GM19455 (cell line): ENCODE measurements around the gene STK39.

ENCODE experiments used
- ATAC-seq: cut with Tn5 transposase; IDR thresholded peaks from one replicate; pipeline ENCODE4 v1.9.1; 2021; ENCODE audit not compliant: unreplicated experiment

STK39 gene

GRCh38 chr2:168185583-168186274, 61.7 kb downstream of the STK39 start:
- ATAC-seq = no peak

GRCh38 chr2:168184681-168185513, 62.5 kb downstream of the STK39 start:
- no peak for ATAC-seq

DNA sequence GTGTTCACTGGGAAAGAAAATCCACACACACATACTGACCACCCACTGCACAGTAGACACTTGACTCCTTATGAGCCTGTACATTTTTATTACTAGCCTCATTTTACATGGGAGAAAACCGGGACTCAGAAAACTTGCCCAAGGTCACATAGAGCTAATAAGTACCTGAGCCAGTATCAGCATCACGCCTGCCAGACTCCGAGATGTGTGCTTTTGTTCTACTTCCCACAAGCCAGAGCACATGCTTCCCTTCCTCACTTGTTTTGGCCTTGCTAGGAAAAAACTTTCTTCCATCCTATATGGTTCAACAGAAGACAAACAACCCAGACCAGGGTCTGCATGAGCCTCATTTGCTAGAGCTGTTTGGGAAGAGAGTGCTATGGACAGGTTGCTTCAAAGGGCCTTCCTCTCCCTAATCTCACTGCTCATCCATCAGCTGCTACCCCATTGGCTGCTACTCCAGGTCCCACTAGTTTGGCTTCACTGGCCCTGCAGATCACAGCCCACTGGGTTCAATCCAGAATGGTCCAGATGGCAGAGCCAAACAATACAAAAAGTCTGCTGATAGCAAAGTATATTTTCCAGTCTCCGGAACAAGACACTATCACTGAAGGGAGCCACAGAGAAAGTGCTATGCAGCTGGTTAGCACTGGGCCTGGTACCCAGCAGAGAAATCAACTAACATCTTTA, 63.9 kb downstream of the STK39 start:
- ATAC-seq = no peak

DNA sequence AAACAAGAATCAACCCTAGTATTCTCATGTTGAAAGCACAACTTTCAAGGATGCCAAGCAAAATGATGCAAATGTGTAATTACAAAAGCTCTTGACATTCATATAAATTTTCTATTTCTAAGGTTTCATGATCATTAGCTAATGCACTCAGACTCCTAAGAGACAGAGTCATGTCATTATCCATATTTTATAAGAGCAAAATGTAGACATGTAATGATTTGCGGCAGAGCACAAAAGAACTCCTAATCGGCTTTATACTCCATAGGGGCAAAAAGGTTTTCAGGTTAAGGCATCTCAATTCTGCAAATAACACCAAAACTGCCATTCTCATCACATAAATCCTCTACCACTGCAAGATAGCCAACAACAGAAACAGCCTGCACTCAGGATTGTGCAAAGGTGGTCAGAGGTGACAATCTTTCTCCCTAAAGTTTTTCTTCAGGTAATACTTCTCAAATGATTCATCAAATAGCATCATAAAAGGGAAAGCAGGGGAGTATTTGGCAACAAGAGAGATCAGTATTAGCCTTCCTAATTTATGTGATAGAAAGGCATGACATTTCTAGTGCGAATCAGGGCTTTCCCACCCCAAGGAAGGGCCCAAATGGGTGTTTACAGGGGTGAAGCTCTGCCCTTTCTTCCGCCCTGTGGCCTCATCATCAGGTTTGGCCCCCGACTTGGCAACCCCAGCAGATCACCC, 64.7 kb downstream of the STK39 start:
- no peak for ATAC-seq

GRCh38 chr2:168181825-168182224, 65.6 kb downstream of the STK39 start:
- no peak for ATAC-seq

- no peak for ATAC-seq
These were observed 66.5 kb downstream of the STK39 start for GRCh38 chr2:168180914-168181313.

GRCh38 chr2:168180483-168180882, 66.9 kb downstream of the STK39 start:
- no peak for ATAC-seq

DNA sequence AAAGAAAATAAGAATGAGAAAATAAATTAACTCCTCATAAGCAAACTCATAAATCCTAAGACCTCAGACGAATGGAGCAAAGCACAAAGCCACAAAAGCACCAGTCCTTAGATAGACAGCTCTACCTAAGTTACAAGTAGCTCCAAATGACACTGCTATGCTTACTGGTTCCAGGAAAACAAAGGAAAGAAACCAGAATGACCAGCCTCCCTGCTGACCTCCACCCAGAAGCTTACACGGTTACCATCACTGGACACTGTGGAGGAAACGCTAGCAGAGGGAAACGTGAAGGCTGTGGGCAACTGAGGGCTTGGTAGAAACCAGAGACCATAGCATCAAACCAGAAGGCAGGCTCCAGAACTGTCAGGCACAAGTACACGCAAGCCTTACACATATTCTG, 67.8 kb downstream of the STK39 start:
- no peak for ATAC-seq

DNA sequence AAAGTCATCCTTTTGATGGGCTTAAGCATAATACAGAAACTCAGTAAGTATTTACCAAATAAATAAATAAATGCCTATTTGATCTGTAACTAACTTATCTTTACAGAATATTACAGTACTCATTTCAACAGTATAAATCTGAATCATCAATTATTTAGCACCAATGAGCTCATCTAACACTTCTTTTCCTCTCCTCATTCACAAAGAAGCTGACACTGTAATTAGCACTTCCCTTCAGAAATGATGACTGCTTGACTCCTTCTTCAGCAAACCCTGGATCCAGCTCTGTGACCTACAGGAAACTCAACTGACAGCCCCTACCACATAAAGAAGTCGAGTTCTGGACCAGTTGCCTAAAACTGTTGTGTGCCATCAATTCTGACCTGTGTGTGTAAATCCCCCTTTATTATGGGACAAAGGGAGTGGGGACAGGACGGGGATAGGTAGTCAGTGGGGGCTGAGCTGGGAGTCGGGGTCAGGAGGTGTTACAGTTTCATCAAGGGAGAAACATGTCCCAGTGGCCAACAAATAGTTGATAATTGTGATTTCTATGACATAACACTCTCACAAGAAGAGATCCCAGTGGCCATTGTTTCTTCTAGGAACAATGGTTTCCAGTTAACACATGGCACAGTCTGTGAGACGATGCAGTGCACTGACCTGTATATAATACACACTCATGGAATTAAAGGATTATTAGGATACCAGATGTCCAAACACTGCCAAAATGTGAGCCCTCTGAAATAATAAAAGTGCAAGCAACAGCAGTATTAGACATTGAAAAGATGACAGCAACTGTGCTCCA, 68.7 kb downstream of the STK39 start:
- ATAC-seq = no peak

DNA sequence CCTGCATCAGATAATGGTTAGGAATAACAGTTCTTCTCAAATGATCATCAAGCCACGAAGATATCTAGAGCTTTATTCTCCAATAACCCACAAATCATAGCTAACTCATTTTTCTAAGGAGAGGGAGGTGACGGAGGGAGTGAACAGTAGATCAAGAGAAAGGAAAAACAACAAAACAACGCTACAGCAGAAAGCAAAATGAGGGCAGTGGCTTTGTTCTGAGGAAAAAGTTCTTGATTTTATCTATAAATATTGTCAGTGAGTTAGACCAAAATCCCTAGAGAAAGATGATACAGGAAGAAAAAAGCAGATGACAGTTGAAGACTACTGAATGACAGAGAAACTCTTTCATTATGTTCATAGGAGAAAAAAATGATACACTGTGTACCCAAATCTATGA, 71.0 kb downstream of the STK39 start:
- no peak for ATAC-seq

- ATAC-seq = no peak
These were observed 71.9 kb downstream of the STK39 start for GRCh38 chr2:168175469-168175868.

GRCh38 chr2:168174756-168175155, 72.6 kb downstream of the STK39 start:
- ATAC-seq = no peak

- no peak for ATAC-seq
These were observed 75.3 kb downstream of the STK39 start for GRCh38 chr2:168172071-168172470.

- ATAC-seq = no peak
These were observed 76.2 kb downstream of the STK39 start for GRCh38 chr2:168171059-168171762.

GRCh38 chr2:168169097-168169745, 78.2 kb downstream of the STK39 start:
- ATAC-seq = no peak

- ATAC-seq = no peak
These were observed 79.7 kb downstream of the STK39 start for GRCh38 chr2:168167511-168168263.

- ATAC-seq = no peak
These were observed 80.4 kb downstream of the STK39 start for GRCh38 chr2:168166902-168167510.
